ENCODE data around the gene TMEM250. TPM values are rescaled to one million over a fixed set of nuclear protein-coding genes. Genes with fewer than 3 reads are reported as not detected.
A peak's percentile ranks its signal among the peaks of the same experiment; 100 is the strongest.

Gene TMEM250
- total RNA-seq, 2 experiments from 2014 or later: 24.4 to 25.9 TPM

DNA sequence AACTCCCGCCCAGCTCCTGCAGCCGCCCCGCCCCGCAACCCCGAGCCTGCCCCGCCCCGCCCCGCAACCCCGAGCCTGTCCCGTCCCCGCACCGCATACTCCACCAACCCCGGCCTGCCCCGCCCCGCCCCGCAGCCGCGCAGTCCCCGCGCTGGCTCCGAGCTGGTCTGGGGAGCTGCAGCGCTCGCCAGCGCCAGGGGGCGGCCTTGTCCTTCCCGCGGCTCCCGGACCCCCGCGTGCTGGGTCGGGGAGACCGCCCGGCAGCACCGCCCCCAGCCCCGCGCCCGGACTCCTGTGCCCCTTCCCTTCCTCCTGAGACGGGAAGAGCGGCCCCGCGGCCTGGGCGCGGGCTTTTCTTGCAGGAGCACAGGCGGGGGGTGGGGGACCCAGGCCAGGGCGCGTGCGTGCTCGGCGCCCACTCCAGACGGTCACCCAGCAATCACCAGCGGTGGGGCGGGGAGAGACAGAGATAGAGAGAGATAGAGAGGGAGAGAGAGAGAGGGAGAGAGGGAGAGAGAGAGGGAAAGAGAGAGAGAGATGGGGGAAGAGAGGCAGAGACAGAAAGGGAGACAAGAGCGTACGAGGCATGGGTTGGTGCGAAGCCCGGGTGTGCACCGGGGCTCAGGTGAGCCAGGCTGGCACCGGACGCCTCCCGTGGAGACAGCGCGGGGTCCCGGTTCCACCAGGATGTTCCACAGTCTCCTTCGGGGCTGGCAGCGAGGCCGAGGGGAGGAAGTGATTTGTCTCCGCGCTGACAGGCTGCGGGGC lies 14.7 kb upstream of the TMEM250 start:
- H3K27ac Mint-ChIP-seq: no peak overlapping the region
- H3K9me3 Mint-ChIP-seq: no peaks in the 10 kb centered on the region
- H3K36me3 Mint-ChIP-seq (ENCODE audit: low read depth): no peaks in the 10 kb centered on the region
- ATAC-seq (peak; percentile 81), DNase-seq (peak; percentile 35)
- TF ChIP-seq CTCF (IDR thresholded peaks at IDR 0.05): peak; percentile 65
- POLR2A ChIA-PET: no interaction called here
- CTCF ChIA-PET: interaction anchor here (0.8 to 2.3 kb wide), 5 partner anchors 8 to 165 kb away, joined by 3 to 8 read pairs (median 3); no protein-coding TSS in a partner anchor
- H3K4me3 Mint-ChIP-seq: peak overlapping the region; percentile 10
- H3K27me3 Mint-ChIP-seq: peaks cover 24% of the 10 kb centered on the region
- no peaks in the 10 kb centered on the region for H3K4me1 Mint-ChIP-seq (ENCODE audit: low read depth)
- intact Hi-C loops (cut with micrococcal nuclease): no loop called here

DNA sequence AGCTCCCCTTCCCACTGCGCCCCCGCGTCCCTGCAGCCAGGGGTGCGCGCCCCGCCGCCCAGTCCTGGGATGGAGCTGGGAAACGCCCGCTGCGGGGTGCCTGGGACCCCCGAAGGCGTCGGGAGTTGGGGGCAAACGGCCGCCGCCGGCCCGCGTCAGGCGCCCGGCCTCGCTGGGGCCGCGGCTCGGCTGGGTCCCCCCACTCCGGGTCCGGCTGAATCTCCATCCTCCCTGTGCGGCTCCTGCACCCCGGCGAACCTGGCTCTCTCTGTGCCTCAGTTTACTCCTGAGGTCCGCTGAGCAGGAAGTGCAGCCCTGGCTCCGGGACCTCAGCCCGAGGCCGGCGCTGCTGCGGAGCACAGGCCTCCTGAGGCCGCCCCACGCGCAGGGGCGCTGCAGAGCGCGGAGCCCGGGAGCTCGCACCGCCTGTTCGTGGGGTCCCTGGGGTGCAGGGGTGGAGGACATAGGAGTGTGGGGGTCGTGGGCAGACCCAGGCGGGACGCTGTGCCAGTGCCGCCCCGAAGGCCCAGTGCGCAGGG lies 13.9 kb upstream of the TMEM250 start:
- ChIA-PET POLR2A (no interaction called here), CTCF (interaction anchor here (1.3 to 2.3 kb wide), 3 partner anchors 9 to 165 kb away, joined by 3 to 8 read pairs (median 4); no protein-coding TSS in a partner anchor)
- H3K27me3 Mint-ChIP-seq: peaks cover 24% of the 10 kb centered on the region
- H3K27ac Mint-ChIP-seq: no peak overlapping the region
- H3K36me3 Mint-ChIP-seq (ENCODE audit: low read depth): no peaks in the 10 kb centered on the region
- H3K9me3 Mint-ChIP-seq: no peaks in the 10 kb centered on the region
- intact Hi-C loops (cut with micrococcal nuclease): no loop called here
- H3K4me1 Mint-ChIP-seq (ENCODE audit: low read depth): no peaks in the 10 kb centered on the region
- DNase-seq (no peak), ATAC-seq (no peak)
- H3K4me3 Mint-ChIP-seq: no peak overlapping the region
- TF ChIP-seq CTCF (IDR thresholded peaks at IDR 0.05): no peak

DNA sequence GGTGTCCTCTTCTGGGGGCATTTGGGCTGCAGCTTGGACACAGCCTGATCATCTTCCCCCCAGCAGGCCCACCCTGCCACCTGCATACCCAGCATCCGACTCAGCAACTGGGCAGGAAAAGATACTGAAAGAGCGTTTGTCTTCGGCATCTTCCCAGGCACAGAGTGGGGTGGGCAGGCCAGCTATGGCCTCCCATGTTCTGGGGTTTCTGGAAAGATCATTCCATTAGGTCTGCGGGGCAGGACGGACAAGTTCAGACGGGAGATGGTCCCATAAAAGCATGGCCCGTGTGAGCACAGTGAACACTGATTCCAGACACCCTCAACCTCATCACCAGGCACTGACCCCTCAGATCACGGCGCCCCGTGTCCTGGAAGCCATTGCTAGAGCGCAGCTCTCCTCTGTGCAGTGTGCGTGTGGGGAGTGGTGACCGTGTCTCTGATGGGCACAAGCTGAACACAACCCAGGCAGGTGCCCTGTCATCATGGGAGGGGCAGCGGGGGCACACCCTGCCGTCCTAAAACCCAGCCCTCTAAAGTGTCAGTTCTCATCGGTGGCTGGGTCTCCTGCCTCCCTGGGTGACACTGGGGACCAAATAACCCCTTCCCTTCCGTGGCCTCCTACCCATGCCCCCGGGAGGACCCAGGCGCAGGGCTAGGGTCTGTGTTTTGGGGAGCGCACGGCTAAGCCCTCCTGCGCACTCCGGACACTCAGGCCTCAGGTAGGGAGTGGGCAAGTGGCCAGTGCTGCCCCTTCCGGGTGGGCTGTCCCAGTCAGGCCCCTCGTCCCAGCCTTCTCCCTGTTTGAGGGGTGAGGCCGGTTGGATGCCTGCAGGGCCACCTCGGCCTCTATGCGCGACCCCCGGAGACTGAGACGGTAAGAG lies 13.2 kb upstream of the TMEM250 start:
- ChIA-PET POLR2A (no interaction called here), CTCF (interaction anchor here (1.8 to 2.3 kb wide), 2 partner anchors 9 kb away, joined by 4 to 8 read pairs; no protein-coding TSS in a partner anchor)
- H3K4me3 Mint-ChIP-seq: no peak overlapping the region
- no peaks in the 10 kb centered on the region for H3K9me3 Mint-ChIP-seq
- no peaks in the 10 kb centered on the region for H3K4me1 Mint-ChIP-seq (ENCODE audit: low read depth)
- H3K27ac Mint-ChIP-seq: no peak overlapping the region
- intact Hi-C loops (cut with micrococcal nuclease): no loop called here
- no peaks in the 10 kb centered on the region for H3K36me3 Mint-ChIP-seq (ENCODE audit: low read depth)
- ATAC-seq (no peak), DNase-seq (no peak)
- H3K27me3 Mint-ChIP-seq: peaks cover 24% of the 10 kb centered on the region
- no peak for TF ChIP-seq CTCF (IDR thresholded peaks at IDR 0.05)

DNA sequence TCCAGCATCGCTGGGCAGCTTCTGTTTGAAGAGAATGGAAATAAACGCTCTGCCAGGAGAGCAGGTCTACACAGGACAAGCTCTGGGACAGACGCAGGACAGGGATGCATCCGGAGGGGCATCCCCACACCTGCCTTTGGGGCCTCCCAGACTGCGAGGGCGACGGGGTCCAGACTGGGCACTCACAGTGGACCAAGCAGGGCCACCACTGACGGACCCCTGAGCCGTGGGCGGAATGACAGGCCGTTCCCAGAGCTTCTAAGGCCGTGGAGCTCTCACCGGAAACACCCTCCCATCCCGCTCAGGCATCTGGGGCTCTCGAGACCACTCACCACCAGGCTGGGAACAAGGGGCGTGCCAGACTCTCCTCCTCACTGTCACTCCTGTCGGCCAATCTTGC lies 10.5 kb upstream of the TMEM250 start:
- H3K27ac Mint-ChIP-seq: no peak overlapping the region
- no peaks in the 10 kb centered on the region for H3K36me3 Mint-ChIP-seq (ENCODE audit: low read depth)
- H3K4me1 Mint-ChIP-seq (ENCODE audit: low read depth): no peaks in the 10 kb centered on the region
- H3K27me3 Mint-ChIP-seq: peaks cover 21% of the 10 kb centered on the region
- ChIA-PET CTCF (no interaction called here), POLR2A (no interaction called here)
- intact Hi-C loops (cut with micrococcal nuclease): no loop called here
- no peak overlapping the region for H3K4me3 Mint-ChIP-seq
- ATAC-seq (no peak), DNase-seq (no peak)
- TF ChIP-seq CTCF (IDR thresholded peaks at IDR 0.05): no peak
- H3K9me3 Mint-ChIP-seq: no peaks in the 10 kb centered on the region
